Neural crest cell (in vitro differentiated cells): ENCODE results near the gene FOXG1. TPM values are rescaled to one million over a fixed set of nuclear protein-coding genes. Genes with fewer than 3 reads are reported as not detected.

ENCODE experiments used
- DNase-seq: peaks from one replicate; pipeline ENCODE4 v3.0.0; 2021; ENCODE audit warnings: low read depth, mixed read lengths, low spot score
- H3K27ac Mint-ChIP-seq: one replicate; pipeline ENCODE4 v1.8.0; 2021; ENCODE audit warnings: mild to moderate bottlenecking, mixed read lengths; ENCODE audit not compliant: unreplicated experiment
- H3K27me3 Mint-ChIP-seq: 2 replicates; pipeline ENCODE4 v1.8.0; 2021; ENCODE audit warnings: low read depth, mild to moderate bottlenecking, mixed read lengths
- H3K36me3 Mint-ChIP-seq: 2 replicates; pipeline ENCODE4 v1.8.0; 2021; ENCODE audit warnings: low read depth, mild to moderate bottlenecking, mixed read lengths
- H3K4me1 Mint-ChIP-seq: 2 replicates; pipeline ENCODE4 v1.8.0; 2021; ENCODE audit warnings: mixed read lengths
- H3K4me3 Mint-ChIP-seq: one replicate; pipeline ENCODE4 v1.8.0; 2021; ENCODE audit warnings: mild to moderate bottlenecking, mixed read lengths
- H3K9me3 Mint-ChIP-seq: 2 replicates; pipeline ENCODE4 v1.8.0; 2021; ENCODE audit warnings: mixed read lengths
- total RNA-seq: library from RNA; stranded (reverse); gene quantifications from 2 replicates; pipeline ENCODE4 v1.2.1, GENCODE V29; 2021
- TF ChIP-seq, protein P1 (sequence below): fragments of 200-600 bp; sonication (generic); conservative IDR thresholded peaks from 2 replicates; pipeline ENCODE4 v1.5.0; 2021; ENCODE audit warnings: antibody characterized with exemption, mild to moderate bottlenecking

FOXG1 gene
- total RNA-seq, 1 donor from 2014 or later: not detected

DNA sequence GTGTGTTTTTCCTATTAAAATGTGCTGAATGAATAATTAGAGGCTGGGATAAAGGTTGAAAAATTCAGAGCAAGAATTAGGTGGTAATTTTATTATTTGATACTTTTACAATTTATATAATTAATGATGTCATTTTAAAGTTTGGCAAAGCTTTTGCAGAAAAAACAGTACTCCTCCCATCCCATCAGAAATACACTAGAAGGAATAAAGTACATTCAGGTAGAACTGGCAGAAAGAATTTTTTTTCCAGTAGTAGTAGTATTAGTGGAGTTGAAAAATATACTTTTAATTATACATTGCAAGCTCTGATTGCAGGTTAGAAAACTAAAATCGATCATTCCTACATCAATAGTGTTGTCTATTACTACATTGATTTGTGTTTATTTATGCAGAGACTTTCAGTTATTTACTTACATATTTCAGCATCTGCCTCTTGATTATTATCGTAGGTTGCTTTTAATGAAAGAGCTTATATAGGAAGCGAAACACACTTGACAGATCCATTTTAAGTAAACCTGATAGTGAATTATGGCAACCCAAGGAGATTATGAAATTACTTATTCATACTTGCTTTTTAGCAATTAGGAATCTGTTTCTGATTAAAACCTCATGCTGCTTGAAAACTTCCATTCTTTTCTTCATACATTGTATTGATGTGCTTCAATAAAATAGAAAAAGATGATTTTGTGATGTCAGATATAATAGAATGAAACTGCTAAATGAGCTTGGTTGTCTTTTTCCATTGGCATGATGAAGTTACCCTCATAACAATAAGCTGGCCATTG, 10.1 kb downstream of the FOXG1 start:
- Mint-ChIP-seq H3K9me3 (no peaks in the 10 kb centered on the region), H3K27me3 (peaks cover 100% of the 10 kb centered on the region), H3K4me1 (no peaks in the 10 kb centered on the region), H3K27ac (no peak overlapping the region), H3K36me3 (peaks cover 3% of the 10 kb centered on the region), H3K4me3 (no peak overlapping the region)
- TF ChIP-seq, protein P1, sequence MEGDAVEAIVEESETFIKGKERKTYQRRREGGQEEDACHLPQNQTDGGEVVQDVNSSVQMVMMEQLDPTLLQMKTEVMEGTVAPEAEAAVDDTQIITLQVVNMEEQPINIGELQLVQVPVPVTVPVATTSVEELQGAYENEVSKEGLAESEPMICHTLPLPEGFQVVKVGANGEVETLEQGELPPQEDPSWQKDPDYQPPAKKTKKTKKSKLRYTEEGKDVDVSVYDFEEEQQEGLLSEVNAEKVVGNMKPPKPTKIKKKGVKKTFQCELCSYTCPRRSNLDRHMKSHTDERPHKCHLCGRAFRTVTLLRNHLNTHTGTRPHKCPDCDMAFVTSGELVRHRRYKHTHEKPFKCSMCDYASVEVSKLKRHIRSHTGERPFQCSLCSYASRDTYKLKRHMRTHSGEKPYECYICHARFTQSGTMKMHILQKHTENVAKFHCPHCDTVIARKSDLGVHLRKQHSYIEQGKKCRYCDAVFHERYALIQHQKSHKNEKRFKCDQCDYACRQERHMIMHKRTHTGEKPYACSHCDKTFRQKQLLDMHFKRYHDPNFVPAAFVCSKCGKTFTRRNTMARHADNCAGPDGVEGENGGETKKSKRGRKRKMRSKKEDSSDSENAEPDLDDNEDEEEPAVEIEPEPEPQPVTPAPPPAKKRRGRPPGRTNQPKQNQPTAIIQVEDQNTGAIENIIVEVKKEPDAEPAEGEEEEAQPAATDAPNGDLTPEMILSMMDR: no peak
- DNase-seq: no peak

DNA sequence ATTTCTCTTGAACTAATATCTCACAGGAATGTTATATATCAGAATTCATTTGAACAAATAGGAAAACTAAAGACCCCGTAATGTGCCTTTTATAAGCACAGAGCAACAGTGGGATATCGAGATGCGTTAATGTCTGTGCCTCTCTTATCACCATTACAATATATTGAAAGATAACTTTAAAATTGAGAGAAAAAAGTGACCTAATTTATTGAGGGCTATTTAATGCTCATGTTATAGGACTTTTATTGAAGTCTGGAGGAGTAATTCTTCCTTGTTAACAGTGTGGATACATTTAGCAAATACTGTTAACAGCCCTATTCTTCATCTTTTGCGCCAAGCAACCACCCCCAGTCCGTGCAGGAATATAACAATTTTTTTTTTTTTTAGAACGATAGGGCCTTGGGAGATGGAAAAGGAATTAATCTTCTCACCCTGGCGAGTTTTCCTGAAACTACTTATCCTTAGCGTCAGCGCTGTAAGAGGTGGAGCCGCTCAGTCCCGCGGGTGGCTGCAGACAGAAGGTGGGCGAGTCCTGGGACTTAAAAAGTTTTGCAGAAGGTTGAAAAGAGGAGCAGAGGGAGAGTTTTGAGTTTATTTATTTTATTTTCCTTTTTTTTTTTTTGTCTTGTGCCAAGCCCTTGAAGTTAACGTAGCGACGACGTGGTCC, 11.0 kb downstream of the FOXG1 start:
- Mint-ChIP-seq H3K36me3 (peaks cover 3% of the 10 kb centered on the region), H3K4me1 (no peaks in the 10 kb centered on the region), H3K4me3 (no peak overlapping the region), H3K27me3 (peaks cover 100% of the 10 kb centered on the region), H3K27ac (no peak overlapping the region), H3K9me3 (no peaks in the 10 kb centered on the region)
- TF ChIP-seq, protein P1: no peak
- DNase-seq: no peak

- peaks cover 100% of the 10 kb centered on the region for H3K27me3 Mint-ChIP-seq
- no peaks in the 10 kb centered on the region for H3K36me3 Mint-ChIP-seq
- H3K9me3 Mint-ChIP-seq: no peaks in the 10 kb centered on the region
- H3K4me1 Mint-ChIP-seq: no peaks in the 10 kb centered on the region
- no peak for DNase-seq
- no peak overlapping the region for H3K27ac Mint-ChIP-seq
- H3K4me3 Mint-ChIP-seq: no peak overlapping the region
- TF ChIP-seq, protein P1: no peak
Measured at GRCh38 chr14:28778138-28779117, 11.8 kb downstream of the FOXG1 start.

DNA sequence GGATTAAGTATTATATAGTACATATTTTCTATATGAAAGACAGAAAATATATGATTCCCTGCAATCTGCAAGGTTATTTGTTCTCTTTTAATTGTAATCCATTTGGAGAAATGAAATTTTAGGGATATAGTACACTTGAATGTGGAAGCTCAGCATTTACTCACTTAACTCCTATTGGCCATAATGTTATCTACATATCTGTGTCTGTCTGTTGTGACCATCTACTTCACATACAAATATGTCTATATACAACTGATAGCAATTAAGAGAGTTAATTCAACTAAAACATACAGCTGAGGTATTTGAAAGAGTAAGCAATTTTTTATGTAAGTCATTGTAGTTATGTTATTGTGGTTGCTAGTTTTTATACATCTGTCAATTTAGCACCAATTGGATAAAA, 12.9 kb downstream of the FOXG1 start:
- H3K36me3 Mint-ChIP-seq: no peaks in the 10 kb centered on the region
- DNase-seq: no peak
- peaks cover 100% of the 10 kb centered on the region for H3K27me3 Mint-ChIP-seq
- H3K9me3 Mint-ChIP-seq: no peaks in the 10 kb centered on the region
- TF ChIP-seq, protein P1: no peak
- no peak overlapping the region for H3K4me3 Mint-ChIP-seq
- no peak overlapping the region for H3K27ac Mint-ChIP-seq
- H3K4me1 Mint-ChIP-seq: peaks cover under 1% of the 10 kb centered on the region
